Stimulated activated CD8-positive, alpha-beta memory T cell treated with anti-CD3 and anti-CD28 coated beads, Interleukin-7, amount 100 ng/mL, for 1 hour (primary cell): ENCODE data around the gene CXCR1.
A peak's percentile ranks its signal among the peaks of the same experiment; 100 is the strongest.
"Not testable (repeated sequence)": the region's sequence is repeated elsewhere in the genome, so short reads cannot be mapped to it uniquely, and the experiment has no call there.

ENCODE experiments used
- DNase-seq, 2 donors: peaks; one replicate each; pipeline ENCODE4 v3.0.0-alpha.2; 2020; ENCODE audit warnings: low read depth in 2 of 2

Gene CXCR1

DNA sequence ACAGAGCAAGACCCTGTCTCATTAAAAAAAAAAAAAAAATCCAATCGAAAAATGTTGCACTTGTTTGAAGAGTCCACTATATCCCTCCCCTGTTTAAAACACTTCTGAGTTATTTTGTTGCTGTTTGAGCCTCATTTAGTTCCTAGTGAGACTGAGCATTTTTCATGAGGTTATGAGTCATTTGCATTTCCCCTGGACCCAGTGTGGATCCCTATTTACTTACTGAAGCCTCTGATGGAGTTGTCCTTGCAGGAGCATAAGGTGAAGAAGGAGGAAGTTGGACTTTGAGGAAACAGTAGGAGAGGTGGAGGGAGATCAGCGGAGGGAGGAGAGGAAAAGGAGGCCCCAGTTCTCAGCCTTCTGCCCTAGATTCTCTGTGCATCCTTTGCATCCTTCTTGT lies 5.1 kb downstream of the CXCR1 start:
- DNase-seq, result no peak

DNA sequence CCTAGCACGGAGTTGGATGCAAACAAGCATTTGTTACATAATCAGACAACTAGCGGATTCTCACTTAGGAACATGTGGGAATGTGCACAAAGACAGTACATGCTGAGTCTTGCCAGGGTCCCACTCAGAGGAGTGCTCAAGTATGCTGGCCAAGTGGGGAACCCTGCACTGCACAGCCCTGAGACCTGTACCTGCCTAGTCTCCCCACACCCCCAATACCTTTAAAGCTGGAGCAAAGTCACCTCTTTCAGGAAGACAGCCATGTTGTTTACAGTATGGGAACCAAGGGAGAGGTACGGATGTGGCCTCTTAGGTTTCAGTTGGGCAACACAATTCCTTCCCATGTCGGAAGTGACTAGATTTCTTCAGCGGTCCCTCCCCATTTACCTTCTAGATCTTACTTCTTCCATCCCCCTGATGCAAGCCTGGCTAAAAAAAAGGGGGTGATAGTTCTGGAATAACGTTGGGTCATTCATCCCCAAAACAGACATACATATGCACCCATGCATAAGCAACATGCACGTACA lies 10.7 kb downstream of the CXCR1 start:
- DNase-seq, result no peak

DNA sequence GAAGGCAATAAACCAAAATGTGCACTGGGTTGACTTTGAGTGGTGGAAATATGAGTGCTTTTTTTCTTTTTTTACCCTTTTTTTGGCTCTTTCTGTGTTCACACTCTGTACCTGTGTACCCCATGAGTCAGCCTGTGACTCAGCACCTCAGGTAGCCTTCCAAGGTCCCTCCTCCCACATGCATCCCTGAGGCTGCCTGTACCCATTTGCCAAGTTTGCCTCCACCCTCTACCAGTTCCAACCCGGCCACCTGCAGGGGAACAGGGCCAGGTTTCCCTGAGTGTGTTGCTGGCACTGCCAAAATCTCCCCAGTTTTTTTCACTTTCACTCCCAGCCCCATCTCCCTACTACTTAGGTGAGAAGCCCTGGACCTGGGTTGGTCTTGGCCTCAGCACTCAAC lies 14.0 kb downstream of the CXCR1 start:
- DNase-seq, result no peak

DNA sequence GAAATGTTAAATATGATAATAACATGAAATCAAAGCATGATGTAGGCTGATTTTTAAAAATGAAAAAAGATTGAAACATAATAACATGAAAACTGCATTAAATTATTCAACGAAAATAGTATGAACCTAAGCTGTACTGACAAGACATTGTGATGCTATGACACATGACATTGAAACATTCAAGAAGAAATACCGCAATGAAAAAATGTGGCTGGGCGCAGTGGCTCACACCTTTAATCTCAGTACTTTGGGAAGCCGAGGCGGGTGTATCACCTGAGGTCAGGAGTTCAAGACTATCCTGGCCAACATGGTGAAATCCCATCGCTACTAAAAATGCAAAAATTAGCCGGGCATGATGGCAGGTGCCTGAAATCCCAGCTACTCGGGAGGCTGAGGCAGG lies 14.6 kb downstream of the CXCR1 start:
- DNase-seq, result no peak

DNA sequence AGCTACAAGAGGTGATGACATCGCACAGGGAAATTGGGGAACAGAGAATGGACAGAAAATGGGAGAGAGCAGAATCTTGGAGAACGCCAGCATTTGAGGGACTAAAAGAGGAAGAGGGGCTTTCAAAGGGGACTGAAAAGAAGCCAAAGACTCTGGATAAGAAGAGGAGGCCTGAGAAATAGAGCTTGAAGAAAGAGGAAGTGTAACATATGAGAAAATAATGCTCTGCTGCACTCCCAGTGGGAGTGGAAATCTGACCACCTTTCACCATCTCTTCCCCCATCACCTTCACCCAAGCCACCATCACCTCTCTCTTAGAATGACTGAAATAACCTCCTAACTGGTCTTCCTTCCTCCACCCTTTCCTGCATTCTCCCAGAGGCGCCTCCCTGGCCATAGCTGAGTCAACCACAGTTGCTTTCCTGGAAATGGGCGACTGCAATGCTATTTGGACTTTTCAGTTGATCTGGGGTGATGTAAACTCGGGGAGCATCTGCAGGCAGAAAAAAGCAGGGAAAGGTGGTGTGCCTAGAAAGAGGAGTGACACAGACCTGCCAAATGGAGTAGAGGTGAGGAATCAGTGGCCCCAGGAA lies 16.8 kb downstream of the CXCR1 start:
- no peak for DNase-seq

DNA sequence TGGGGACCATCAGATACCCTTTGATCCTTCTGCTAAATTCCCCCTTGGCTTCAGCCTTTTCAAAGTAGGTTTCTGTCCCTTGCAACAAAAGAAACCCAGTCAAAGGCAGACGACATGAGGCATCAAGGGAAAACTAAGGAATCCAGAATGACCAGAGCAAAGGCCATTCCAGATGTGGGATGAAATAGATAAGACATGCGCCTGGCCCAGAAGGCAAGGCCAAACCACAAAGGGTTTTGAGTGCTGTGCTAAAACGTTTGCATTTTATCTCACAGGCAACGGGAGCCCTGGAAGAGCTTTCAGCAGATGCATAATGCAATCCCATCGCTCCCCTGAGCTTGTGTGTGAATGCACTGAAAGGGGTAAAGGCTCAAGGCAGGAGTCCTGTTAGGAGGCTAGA lies 17.7 kb downstream of the CXCR1 start:
- DNase-seq, result no peak

DNA sequence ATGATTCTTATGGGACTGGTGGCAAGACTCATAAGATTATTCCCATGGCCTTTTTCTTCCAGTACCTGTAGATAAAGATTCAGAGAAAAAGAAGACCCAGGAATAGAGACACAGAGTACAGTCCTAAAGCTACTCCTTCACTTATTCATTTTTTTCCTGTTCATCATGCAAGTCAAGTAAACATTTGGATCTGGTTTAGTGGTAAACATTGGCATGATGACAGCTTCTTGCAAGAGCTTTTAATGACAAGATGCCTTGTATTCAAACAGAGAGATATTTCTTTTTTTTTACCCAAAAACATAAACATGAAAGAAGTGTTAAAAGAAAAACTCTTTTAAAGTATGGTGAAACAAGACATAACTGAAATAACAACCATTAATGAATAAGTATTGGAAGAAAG lies 20.7 kb downstream of the CXCR1 start:
- no peak for DNase-seq

DNA sequence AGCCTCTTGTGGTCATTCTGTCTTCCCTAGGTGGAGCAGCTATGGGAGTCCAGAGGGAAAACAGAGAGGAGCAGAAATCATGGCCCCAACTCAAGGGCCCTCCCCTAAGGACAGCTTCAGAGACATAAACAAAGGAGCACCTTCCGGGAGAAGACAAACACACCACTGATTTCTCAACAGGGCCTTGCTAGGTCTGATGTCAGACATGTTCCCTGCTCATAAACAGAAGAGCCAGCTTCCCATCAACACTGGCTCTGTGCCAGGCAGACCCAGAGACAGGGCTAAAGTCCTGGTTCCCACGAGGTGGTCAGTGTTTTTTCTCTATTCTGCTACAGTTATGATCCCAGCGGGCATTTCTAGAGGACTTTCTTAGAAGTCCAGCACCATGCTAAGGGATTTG lies 21.6 kb downstream of the CXCR1 start:
- no peak for DNase-seq

DNA sequence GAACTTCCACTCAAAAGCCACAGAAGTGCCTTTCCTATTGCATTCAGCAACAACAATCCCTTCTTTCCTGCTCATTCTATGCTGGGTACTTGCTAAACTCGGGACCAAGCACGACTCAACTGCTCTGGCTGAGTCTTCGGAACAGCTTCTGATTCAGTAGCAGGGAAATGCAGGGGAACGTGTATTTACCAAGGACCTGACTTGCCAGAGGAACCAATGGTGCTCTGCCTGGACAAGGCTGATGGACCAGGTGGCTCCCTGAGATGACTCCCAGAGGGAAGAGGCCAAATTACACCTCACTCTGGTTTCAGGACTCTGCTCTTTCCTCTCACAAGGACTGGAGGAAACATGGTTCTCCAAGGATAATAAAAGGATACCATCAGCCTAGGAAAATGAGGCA lies 28.7 kb downstream of the CXCR1 start:
- no peak for DNase-seq

DNA sequence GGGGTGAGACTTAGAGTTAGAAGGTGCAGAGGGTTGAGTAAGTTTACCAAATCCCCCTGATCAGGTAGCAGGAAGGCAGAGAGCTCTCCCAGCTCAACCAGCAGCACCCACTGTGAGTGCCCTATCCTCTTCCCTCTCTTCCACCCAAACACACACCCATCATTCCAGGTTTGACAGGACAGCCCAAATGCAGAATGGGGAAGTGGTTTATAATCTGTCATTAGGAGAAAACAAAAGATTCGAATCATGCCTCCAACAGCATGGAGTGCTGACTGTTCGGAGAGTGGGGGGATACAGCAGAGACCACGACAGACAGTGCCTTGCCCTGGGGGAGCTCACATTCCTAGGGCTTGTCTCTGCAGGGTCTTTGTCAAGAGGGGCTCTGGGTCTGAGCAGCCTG lies 29.2 kb downstream of the CXCR1 start:
- DNase-seq, result no peak

DNA sequence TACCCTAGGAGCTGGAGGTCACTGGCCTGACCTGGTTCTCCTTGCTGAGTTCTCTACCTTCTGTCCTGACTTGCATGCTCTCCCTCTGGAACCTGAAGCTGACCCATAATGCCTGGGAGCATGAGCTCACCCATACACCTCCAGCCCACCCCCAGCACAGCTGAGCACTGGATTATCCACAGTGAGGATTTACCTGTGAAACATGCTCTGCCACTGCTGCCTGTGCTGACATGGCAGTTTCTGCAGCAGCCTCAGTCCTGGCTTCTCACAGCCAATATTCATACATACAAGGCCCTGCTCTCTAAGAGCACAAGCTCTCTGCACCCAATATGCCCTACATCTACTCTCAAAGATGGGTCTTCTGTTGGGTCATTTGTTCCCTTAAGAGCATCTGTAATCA lies 35.9 kb downstream of the CXCR1 start:
- no peak for DNase-seq

DNA sequence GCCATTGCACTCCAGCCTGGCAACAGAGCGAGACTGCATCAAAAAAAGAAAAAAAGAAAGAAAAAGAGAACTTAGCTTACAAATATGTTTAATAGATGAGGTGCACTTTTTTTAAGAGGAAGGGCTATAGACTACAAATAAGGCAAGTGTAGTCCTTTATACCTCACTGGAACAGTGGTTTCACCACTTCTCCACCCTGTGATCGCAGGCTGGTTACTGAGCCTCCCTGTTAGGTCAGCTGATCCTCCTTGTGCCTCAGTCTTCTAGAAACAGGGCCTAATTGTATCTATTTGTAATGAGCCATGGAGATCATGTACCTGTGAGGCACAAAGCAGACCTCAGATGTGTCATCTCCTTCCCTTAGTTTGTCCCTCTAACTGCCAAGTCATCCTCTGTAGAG lies 36.4 kb downstream of the CXCR1 start:
- peak; percentile 5 to 6 for DNase-seq

DNA sequence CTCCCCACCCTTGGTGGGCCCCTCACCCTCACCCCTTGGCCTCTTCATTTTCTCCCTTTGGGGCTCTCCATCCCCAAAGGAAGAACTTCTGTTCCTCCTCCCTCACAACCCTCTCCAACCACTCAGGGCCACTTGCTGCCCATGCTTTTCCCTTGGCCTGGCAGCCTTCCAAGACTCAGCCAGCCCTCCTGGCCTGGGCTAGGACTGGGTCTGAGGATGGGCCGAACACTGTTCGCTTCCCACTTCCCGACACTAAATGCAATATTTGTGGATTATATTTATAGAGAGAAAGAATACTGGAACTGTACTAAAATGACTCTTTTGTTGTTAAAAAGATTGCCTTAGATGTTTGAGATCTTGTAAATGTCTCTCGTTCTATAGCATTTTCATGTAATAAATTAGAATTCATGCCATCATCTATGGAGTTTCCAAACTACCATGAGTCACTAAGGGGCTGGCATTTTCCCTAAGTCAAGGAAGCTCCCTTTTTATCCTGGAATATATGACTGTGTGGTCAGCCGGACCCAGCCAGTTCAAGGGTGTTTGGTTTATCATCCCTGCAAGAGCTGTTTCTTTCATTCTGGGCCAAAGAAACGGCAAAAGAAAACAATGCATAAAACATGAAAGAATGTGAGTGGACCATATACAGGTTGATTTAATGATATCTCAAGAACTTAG lies 37.2 kb downstream of the CXCR1 start:
- no peak for DNase-seq

DNA sequence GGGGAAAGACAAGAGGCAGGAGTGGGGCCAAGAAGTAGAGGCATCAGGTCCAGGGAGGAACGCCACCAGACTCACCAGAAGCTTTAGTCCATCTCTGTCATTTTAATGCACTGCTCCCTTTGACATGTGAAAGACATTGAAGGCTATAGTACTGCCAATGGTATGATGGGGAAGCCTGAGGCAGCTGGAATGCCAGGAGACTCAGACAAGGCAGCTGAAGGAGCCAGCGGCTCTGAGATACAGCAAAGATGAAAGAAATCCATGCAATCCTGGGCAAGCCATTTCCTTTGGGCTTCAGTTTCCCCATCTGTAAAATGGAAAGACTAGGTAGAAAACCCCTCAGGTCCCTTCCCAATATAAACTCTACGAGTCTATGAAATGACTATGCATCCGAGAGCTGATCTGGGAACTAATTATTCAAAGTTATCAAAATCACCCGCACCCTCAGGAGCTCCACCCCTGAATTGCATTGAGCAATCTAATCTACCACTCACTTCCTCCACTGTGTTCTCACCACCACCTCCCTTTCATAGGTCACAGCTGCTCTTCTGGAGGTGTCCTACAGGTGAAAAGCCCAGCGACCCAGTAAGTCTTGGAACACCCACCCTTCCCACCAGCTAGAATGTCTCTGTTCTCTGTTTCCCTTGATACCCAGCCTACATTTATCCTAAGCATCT lies 37.8 kb downstream of the CXCR1 start:
- no peak for DNase-seq

DNA sequence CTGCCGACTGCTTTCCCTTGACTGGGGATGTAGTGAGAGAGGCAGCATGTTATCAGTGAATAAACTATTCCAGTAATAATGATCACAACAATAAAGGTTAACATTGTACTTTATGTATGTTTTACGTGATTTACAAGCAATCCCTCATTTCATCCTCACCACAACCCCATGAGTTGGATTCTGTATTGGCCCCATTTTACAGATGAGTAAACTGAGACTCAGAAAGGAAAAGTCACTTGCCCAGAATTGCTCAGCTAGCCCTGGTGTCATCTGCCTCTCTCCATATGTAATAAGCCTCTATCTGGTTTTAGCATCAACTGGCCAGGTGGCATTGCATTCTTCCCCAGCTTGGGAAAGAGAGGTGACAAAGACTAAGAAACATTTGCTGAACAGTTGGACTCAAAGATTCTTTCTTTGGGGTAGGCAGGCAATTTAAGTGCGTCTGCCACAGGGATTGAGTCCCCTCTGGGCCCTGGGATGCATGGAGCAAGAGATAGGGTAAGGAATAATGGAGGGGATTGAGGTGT lies 38.8 kb downstream of the CXCR1 start:
- DNase-seq, result no peak

DNA sequence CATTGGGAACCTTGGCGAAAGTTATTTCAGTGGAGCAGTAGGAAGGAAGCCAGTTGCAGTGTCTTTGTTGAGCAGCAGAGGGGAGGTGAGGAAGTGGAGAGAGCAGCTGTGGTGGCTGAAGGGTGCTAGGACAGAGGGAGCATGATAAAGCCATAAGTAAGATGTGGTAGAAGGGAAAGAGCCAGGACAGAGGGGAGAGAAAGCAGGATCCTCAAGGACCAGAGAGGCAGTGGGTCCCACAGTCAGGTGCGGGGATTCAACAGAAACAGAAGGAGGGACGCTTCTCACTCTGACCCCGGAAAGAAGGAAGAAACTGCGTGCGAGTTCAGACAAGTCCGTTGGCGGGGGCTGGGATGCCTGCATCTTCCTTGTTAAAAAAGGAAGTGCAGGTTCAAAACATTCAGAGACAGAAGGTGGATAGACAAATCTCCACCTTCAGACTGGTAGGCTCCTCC lies 41.1 kb downstream of the CXCR1 start, which contains the start of gene CXCR2:
Gene CXCR2 (plus strand): TSS at position 403 of the 455 bp plus-strand sequence. CDS start 8,774 bp downstream, outside the sequence.
- DNase-seq, result no peak

DNA sequence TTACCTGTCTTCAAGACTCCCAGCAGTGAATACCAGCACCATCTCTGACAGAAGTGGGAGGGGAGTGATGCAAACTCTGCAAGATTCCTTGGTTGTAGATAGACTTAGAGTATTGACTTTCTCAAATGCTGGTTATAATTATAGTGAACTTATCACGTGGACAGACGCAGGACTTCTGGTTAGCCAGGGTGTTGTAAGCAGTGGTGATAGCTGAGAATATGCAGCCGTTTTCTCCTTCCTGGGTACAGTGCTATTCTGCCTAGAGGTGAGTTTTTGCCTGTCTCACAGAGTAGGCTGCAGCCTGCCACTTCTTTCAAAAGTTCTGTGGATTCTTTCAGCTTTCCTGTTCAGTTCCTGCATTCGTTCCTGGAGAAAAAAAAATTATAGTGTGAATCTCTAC lies 41.7 kb downstream of the CXCR1 start:
- DNase-seq, result no peak

DNA sequence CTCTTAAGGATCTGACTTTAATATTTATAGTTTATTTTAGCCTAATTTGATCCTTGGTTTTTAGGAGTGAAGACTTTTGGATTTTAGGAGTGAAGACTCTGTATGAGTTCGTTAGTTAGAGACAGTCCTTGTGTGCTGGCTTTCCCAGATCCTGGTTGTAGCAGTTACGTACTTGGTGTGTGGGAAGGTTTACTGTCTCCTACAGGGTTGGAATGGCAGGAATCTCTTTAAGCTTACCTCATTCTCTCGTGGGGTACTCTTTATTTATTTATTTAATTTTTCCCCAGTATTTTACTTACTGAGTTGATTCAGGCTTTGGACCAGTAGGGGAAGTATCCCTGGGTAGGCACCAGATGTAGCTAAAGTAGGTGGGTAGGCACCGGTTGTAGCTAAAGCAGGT lies 42.8 kb downstream of the CXCR1 start:
- DNase-seq, result no peak

DNA sequence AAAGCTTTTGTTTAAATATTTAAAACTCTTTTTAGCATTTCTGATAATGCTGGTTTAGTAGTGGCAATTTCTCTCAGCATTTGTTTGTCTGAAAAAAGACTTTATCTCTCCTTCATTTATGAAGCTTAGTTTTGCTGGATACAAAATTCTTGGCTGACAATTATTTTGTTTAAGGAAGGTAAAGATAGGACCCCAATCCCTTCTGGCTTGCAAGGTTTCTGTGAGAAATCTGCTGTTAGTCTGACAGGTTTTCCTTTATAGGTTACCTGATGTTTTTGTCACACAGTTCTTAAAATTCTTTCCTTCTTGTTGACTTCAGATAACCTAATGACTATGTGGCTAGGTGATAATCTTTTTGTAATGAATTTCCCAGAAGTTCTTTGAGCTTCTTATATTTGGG lies 44.5 kb downstream of the CXCR1 start:
- DNase-seq, result not testable (repeated sequence)

DNA sequence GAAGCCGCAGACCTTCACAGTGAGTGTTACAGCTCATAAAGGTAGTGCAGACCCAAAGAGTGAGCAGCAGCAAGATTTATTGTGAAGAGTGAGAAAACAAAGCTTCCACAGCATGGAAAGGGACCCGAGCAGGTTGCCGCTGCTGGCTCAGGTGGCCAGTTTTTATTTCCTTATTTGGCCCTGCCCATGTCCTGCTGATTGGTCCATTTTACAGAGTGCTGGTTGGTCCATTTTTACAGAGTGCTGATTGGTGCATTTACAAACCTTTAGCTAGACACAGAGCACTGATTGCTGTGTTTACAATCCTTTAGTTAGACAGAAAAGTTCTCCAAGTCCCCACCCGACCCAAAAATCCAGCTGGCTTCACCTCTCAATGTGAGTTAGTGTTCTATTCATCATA lies 45.0 kb downstream of the CXCR1 start:
- not testable (repeated sequence) for DNase-seq
